GM19455 (cell line): ENCODE results near the gene NARS2.
"Not testable (repeated sequence)": the region's sequence is repeated elsewhere in the genome, so short reads cannot be mapped to it uniquely, and the experiment has no call there.

Source experiments
- ATAC-seq: cut with Tn5 transposase; IDR thresholded peaks from one replicate; pipeline ENCODE4 v1.9.1; 2021; ENCODE audit not compliant: unreplicated experiment

NARS2 gene

DNA sequence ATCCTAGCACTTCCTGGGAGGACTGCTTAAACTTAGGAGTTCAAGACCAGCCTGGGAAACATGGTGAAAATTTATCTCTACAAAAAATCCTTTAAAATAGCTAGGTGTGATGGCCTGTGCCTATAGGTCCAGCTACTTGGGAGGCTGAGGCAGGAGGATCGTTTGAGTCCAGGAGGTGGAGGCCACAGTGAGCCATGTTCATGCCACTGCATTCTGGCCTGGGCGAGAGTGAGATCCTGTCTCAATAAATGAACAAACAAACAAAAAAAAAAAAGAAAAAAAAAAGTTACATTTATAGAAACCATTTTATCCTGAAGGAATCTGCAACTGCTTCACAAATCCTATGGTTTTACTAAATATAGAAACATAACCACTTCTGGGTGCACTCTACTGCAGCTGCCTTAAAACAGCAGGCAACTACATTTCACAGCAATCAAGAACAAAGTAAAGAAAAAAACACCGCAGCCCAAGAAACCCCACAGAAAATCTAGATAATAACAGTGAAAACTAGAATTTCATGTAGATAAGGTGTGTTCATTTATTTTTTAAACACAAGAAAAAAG, 81.2 kb downstream of the NARS2 start:
- ATAC-seq = no peak

DNA sequence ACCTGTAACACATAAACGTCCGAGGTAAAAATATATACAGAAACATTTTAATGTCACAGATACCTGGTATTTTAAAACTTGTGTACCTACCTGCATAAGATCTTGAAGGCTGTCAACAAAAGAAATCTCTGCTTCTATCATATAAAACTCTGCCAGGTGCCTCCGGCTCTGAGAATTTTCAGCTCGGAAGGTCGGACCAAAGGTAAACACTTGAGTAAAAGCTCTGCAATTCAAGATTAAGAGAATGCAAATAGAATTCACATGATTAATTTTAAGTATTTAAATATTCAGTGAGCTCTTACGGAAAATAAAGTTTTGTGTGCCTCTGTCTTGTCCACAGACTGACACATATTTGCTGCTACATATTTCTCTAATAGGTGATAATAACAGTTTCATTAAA, 81.7 kb downstream of the NARS2 start:
- ATAC-seq = no peak

DNA sequence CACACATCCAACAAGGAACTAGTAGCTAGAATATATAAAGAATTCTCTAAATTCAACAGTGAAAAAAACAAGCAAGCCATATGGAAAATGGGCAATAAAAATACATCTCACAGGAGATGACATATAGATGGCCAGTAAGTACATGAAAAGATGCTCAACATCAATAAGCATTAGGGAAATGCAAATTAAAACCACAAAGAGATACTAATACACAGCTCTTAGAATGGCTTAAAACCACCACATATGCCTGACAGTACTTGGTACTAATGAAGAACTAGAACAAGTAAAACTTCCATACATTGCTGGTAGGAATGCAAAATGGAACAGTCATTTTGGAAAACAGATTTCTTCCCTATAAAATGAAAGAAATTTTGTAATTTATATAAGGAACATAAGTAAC, 85.5 kb downstream of the NARS2 start:
- no peak for ATAC-seq

DNA sequence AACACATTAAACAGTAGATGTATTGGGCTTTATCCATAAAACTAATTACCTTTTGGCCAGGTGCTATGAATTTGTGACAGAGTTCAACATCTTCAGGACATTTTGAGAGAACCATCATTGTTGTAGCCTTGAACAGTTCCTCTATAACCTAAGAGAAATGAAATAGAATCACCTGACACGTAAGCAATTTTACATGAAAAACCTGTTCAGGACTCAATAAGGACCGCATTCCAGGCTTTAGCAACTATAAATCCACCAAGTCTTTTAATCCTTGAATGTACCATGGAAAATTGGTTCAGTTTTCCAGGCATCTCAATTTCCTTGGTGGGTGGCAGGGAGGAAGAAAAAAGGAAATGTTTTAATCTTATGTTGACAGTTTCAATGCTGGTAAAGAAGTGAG, 96.1 kb downstream of the NARS2 start:
- no peak for ATAC-seq

DNA sequence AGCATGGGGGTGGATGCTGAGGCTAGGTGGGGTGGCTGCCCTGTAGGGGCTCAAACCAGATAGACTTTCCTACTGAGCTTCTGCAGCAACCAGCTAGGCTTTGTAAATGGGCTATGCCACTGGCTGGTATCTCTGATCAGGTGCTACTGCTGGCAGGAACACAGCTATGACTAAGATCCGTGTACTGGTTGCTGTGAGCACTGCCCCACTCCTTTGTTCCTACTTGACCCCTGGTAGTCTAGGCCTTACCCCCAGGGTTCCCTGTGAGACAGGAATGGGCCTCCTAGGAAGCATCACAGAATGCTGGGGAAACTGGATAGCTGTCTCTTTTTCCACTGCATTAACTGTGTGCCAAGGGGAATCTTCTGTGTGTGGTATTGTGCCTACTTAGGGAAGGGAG, 98.6 kb downstream of the NARS2 start:
- no peak for ATAC-seq

DNA sequence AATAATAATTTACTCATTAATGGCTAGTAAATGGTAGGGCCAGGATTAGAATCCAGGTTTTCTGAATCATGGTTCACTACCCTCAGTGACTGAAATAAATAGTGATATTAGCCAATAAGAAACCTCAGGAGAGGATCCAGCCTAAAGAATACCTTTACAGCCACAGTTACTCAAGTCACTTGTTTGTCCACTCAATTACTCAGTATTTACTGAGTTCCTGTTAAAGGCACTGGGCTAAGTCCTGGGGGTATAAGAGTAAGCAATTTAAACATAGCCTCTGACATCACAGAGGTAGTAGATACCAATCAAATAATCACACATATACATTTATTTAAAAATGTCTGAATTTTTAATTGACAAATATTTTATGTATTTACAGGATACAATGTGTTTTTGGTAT, 100.2 kb downstream of the NARS2 start:
- ATAC-seq = no peak

DNA sequence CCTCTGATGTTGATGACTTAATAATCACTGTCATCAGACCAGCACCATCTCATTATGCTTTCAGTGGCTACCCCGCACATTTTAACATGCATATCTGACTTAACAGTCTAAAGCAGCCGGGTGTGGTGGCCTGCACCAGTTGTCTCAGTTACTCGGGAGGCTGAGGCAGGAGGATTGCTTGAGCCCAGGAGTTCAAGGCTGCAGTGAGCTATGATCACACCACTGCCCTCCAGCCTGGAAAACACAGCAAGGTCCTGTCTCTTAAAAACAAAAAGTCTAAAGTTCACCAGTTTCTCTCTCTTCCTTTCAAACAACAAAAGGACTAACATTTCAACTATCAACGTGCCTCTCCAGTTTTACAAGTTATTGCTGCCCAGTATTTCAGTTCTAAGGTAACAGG, 101.8 kb downstream of the NARS2 start:
- ATAC-seq = no peak

DNA sequence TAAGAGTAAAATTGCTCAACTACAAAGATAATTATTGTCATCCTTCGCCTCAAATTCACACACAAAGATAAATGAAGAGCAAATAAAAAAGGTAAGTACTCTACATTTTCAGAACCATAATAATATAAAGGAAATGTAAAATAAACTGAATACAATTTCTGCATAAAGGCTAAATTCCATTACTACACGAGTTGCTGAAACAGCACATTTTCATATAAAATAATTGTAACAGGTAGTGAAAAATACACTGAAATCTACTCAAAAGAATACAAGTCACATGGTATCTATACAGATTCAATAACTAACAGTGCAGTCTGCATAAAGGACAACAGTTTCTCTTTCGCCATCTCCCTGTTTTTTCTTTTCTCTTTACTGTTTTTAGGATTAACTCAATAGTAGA, 102.3 kb downstream of the NARS2 start:
- no peak for ATAC-seq

DNA sequence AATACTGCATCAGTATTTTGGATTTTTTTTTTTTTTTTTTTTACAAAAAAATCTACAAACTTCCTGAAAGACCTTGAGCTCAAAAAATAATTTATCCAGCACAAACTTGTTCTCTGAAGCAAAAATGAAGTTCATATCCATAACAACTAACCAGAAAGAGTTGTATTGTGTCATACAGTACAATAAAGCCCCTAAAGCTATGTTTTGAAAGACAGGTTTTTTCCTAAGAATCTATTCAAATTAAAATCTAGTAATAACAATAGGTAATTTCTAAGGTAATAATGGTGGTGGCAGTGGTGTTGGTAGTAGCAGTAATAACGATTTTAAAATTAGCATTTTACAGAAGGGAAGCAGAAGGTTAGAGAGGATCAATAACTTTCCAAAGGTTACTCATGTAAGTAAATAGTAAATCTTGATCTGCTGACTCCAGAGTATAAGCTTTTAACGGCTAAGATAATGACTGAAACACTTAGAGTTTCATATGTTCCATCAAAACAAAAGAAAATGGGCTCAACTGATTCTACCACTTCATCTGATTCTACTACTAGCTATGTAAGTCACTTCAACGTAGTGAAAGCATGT, 103.7 kb downstream of the NARS2 start:
- ATAC-seq = no peak

DNA sequence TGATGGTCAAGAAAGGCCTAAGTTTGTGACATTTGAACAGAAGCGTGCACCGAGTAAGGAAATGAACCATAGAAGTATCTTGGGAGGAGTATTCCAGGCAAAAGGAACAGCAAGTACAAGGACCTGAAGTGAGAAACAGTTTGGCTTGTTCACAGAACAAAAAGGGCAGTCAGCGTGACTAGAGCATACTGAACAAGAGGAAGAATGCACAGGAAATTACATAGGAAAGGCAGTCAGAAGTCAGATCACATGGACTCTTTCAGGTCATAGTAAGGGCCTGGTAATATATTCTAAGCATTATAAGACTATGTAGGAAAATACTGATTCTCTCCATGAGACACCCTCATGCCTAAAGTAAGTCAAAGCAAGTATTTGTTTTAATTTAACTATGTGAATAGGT, 104.8 kb downstream of the NARS2 start:
- ATAC-seq = no peak

DNA sequence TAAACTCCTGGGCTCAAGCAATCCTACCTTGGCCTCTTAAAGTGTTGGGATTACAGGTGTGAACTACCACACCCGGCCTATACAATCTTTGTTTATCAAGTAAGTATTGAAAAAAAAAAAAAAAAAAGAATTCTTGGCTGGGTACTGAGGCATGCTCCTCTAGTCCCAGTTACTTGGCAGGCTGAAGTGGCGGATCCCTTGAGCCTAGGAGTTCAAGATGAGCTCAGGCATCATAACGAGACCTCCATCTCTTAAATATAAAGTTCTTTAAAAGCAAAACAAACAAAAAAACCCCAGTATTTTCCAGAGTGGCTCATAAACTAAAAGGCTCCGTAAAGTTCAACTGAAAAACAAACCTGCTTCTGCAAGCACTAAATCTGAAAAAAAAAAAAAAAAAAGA, 106.7 kb downstream of the NARS2 start:
- no peak for ATAC-seq

DNA sequence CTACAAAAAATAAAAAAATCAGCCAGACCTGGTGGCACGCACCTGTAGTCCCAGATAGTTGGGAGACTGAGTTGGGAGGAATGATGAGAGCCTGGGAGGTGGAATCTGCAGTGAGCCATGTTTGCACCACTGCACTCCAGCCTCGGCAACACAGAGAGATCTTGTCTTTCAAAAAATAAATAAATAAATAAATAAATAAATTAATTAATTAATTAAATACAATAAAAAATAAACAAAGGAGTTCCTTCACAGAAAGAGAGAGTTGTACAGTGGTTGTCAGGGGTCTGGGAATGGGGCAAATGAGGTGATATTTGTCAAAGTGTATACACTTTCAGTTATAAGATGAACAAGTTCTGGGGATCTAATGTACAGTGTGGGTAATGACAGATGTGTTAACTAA, 107.3 kb downstream of the NARS2 start:
- no peak for ATAC-seq

DNA sequence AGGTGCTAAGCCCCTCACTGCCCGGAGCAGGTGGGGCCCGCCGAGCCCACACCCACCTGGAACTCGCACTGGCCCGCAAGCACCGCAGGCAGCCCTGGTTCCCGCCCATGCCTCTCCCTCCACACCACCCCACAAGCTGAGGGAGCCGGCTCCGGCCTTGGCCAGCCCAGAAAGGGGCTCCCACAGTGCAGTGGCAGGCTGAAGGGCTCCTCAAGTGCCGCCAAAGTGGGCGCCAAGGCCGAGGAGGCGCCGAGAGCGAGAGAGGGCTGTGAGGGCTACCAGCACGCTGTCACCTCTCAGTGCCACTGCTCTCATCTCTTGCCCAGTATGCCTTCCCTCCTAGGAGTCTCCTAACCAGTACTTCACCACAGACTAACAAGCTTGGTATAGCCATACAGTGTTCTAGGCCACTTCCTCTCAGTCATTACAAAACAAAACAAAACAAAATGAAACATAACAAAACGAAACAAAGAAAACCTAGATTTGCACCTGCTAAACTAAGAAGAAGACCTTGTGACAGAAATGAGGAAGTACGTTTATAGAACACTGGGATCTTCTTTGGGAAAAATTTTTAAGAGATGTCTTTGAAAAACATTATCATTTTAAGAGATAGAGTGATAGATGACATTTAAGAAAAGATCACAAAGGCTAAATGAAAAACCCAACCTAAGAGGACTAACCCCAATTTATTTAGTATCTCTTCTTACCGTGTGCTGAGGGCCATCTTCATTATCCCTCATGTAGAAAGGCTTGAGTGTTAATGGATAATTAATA, 109.3 kb downstream of the NARS2 start:
- ATAC-seq = peak; percentile 100

DNA sequence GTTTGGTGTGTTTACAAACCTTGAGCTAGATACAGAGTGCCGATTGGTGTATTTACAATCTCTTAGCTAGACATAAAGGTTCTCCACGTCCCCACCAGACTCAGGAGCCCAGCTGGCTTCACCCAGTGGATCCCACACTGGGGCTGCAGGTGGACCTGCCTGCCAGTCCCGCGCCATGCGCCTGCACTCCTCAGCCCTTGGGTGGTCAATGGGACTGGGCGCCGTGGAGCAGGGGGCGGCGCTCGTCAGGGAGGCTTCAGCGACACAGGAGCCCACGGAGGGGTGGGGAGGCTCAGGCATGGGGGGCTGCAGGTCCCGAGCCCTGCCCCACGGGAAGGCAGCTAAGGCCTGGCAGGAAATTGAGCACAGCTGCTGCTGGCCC, 109.9 kb downstream of the NARS2 start:
- not testable (repeated sequence) for ATAC-seq

DNA sequence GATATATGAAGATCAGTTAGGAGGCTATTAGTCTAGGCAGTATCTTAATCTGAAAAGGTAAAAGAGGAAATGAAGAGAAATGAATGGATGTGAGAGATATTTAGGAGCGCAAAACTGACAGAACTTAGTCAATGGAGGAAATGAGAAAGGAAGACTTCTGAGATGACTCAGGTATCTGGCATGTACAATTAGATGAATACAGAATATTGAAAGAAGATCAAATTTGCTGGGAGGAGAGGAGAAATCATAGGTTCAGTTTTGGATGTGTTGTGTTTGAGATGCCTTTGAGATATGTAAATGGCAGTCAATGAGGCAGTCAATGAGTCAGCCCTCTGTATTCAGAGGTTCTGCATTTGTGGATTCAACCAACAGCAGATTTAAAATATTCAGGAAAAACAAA, 114.2 kb downstream of the NARS2 start:
- ATAC-seq = no peak

DNA sequence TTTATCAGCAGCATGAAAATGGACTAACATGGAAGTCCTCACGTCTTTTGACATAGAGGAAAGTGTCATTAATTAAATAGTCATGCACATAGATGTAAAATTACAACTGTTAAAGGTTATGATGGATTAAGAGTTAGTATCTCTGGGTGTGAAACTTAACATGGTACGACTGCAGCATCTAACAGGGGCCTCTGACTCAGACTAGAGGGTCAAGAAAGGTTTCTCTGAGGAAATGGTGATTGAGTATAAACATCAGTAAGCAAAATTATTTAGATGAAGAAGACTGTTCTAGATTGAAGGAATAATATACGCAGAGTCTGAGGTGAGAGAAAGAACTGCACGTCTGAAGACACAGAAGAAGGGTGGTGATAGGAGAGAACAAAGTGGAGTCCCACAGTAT, 114.9 kb downstream of the NARS2 start:
- ATAC-seq = no peak

DNA sequence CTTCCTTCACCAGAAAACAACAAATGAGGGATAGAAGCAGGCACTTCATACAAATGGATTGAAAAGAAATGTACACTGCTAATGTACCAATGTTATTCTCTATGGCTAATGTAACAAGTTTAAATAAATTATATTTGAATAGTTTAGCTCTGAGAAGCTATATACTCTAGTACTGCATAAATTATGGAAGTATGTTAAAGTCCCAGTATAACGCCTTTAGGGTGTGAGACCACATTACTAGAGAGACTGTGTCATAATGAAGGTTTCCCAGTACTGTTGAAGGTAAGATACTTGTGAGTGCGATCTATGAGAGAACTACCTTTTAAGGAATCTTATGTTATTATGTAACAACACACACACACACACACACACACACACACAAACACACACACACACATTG, 117.2 kb downstream of the NARS2 start:
- ATAC-seq = no peak

DNA sequence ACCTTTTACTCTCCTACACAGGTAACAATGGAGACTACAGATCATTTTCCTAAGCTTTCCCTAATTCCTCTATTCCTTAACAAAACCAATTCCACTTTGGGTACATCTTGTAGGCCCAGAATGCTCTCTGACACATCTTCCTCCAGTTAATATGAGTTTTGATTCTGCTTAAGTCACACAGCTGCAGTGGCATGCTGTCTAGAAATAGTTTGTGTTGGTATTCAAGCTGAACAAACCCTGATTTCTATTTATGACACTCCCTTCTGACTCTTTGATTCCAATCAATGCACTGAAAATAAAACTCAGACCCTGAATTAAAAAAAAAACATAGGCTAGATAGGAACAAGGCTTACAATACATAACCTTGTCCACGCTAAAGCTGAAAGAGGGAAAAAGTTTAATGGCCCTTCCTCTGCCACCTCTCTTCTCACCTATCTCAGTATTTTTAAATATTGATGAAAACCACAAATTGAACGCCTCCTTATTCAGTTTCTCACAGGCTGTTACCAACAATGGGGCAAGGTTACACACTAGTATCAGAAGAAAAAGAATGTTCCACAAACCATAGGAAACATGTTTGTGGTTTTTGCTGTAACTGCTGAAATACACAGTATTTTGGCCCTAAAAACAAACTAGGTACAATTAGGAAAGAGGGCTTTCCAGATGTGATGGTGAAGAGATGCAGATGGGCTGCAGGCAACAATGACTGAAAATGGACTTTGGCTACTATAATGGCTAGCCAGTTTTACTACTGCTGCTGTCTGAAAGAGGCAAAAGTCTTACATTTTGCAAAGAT, 121.3 kb downstream of the NARS2 start:
- ATAC-seq = no peak

DNA sequence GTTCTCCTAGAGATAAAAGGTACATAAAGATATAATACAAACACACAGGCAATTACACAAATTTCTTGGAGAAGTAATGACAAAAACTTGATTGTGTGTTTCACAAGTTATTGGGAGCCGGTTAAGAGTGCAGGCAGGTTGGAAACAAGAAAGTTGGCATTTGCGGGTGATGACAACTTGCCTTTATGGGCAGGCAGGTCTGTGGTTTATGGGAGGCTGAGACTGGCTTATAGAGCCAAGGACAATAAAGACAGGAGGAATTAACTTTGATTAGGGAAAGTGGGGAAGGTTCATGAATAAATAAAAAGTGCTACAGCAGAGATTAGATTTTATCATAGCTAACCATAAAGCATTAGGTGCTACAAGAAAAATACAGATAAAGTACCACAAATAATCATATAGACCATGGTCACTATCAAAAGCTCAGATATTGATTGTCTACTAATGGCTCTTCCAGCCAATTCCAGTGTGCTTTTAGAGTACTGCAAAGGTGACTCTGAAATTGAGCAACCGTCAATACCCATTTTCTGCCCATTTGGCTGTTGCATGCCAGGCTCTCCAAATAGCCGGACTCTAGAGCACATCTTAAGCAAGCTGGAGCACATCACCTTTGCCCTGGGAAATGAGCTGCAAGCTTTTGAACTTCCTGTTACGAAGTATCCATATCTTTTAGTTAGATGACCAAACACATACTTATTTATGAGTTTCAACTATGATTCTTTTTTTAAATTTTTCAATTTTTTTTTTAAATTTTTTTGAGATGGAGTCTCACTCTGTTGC, 123.1 kb downstream of the NARS2 start:
- ATAC-seq = no peak

DNA sequence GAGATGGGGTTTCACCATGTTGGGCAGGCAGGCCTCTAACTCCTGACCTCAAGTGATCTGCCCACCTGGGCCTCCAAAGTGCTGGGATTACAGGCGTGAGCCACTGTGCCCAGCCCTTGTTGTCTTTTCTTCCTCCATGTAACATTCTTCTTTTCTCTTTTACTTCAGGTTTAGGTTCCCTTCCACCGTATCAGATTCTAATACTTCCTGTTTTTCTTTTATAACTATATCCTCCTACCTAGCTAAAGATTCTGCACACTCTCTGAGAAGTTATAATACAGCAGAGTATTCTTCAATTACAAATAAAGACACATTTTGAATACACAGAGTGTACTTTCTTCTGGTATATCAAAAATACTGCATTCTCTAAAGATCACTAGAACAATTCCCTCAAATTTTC, 123.8 kb downstream of the NARS2 start:
- no peak for ATAC-seq

DNA sequence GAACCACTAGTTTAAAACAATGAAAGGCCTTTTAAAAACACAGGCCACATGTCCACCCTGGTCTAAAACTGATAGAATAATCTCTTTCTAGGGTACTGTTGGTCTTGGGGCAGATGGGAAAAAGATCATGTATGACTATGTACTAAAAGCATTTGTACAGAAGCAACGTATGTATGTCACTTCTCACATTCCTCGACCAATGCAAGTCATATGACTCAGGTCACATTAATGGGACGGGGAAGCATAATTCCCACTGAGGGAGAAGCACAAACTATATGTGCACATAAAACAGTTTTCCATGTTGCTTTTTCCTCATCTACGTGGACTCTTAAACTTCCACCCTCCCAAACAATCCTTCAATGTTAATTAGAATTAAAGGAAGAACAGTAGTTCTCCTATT, 124.8 kb downstream of the NARS2 start:
- no peak for ATAC-seq
